Measurements from ENCODE around the gene RXRA.

RXRA gene

GRCh38 chr9:134383148-134383547 lies 56.9 kb downstream of the RXRA start:
- DNase-seq (ENCODE audit: low read depth): no peak

GRCh38 chr9:134384811-134385479 lies 58.7 kb downstream of the RXRA start:
- no peak for DNase-seq (ENCODE audit: low read depth)

- DNase-seq (ENCODE audit: low read depth): no peak
These were observed 59.7 kb downstream of the RXRA start for GRCh38 chr9:134385915-134386314.

GRCh38 chr9:134386951-134387831 lies 60.9 kb downstream of the RXRA start:
- no peak for DNase-seq (ENCODE audit: low read depth)

- no peak for DNase-seq (ENCODE audit: low read depth)
These were observed 62.1 kb downstream of the RXRA start for GRCh38 chr9:134388289-134388808.

GRCh38 chr9:134388976-134389375 lies 62.7 kb downstream of the RXRA start:
- no peak for DNase-seq (ENCODE audit: low read depth)

GRCh38 chr9:134389642-134390041 lies 63.4 kb downstream of the RXRA start:
- no peak for DNase-seq (ENCODE audit: low read depth)

DNA sequence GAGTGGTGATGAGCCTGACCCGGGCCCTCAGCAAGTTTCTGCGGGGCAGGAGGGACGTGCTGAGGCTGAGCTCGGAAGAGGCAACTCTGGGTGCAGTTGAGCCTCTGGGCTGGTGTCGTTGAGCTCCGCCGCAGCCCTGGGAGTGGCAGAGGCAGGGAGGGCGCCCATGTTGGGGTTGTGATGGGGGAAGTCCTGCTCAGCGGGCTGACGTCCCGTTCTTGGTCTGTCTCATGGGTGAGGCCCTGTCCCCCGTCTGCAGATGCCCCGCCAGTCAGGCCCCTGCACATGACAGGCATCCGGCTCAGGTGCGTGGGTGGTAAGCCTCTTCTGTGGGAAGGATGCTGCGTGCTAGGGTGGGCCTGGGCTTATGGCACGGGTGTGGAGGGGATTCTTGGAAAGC lies 64.3 kb downstream of the RXRA start:
- no peak for DNase-seq (ENCODE audit: low read depth)

- DNase-seq (ENCODE audit: low read depth): no peak
These were observed 64.7 kb downstream of the RXRA start for GRCh38 chr9:134390947-134391318.

DNA sequence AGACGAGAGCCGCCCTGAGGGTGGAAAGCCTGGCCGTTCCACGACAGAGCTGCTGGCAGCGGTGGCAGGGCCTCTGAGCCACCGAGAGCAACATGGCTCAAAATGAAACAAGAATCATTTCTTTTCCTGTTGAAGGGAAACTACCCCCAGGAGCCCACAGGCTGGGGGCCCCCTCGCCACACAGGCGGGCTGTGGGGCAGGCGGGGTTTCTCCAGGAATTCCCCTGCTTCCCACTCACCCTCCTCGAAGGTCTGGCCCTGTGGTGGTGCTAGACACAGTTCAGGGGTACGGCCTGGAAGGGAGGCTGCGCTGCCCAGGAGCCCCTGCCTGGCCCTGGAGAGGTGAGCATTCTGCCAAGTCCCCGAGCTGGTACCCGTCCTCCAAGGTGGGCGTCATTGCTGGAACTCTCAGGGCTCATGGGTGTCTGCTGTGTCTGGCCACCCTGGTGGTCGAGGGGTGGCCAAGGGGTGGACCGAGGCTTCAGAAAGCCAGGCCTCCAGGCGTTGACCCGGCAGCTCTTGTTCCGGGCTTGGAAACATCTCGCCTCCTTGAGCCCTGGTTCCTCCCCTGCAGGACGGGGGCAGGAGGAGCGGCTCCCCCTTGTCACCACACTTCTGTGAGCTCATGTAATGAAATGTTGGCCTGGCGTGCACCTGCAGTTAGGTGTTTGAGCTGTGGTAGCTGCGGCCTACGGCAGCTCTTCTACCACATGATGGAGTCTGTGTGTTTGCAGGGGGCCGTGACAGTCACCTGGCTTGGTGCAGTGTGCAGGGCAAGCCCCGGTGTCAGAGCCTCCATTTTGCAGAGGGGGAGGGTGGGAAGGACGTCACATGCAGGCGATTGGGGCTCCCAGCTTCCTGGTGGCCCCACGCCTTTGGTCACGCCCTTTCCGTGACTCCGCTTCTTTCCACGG lies 65.3 kb downstream of the RXRA start:
- no peak for DNase-seq (ENCODE audit: low read depth)

DNA sequence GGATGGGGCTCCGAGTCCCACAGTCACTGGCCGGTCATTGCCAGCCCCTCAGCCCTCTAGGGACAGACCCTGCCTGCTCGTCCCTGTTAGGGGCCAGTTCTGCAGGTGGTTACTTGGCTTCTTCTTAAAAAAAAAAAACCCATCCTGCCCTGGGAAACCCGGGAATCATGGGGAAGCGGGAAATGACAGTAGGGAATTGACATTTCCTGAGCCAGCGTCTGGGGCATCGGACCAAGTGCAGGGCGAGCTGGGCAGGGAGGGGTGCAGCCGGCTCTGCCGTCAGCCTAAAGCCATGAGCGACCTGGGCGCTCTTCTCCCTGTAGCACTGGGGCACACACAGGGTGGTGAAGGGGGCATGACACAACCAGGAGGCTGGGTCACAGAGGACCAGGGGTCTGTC lies 66.6 kb downstream of the RXRA start:
- no peak for DNase-seq (ENCODE audit: low read depth)

DNA sequence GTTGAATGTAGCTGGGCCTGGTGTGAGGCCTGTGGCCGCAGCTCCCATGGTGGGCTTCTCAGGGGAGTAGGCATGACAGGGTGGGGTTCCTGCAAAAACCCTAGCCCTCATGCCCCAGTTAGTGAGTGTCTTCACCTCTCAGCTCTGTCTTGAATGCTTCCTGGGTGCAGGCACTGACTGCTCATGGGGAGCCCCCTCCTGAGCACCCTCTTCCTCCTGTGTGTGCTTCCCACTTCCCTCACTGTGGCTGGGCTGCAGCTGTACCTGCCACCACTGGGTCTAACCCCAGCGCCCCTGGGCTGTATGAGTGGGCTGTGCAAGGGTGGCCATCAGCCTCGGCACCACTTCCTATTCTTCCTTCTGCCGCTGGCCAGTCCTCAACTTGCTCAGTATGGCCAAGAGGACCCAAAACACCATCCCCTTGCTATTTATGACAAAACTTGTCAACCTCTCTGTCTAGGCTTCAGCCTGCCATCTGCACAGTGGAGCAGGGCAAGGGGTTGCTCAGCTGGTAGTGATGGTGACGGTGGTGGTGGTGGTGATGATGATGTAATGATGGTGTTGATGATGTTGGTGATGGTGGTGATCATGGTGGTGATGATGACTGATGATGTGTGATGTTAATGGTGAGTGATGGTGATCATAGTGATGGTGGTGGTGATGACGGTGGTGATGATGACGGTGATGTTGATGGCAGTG lies 67.5 kb downstream of the RXRA start:
- no peak for DNase-seq (ENCODE audit: low read depth)

- DNase-seq (ENCODE audit: low read depth): no peak
These were observed 68.8 kb downstream of the RXRA start for GRCh38 chr9:134395002-134395517.

DNA sequence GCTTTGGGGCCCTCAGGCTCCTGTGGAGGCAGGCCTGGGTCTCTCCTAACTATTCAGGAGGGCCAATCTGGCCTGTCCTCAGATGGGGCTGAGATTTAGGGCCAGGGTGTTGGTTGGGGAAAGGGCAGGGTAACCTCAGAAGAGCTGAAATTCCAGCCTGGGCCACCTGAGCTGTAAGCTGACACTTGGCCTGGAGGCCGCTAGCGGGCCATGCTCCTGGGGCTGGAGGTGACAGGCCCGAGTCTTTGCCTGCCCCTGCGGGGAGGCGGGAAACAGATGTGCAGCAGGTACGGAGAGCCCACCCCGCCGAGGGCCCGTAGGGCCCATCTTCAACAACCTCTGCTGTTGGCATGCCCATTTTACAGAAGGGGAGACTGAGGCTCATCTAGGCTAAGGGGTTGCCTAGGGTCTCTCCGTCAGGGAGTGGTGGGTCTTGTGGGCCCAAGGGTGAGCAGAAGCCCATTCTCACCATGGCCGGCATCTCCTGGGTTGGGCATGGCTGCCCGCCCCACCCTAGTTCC lies 69.5 kb downstream of the RXRA start:
- no peak for DNase-seq (ENCODE audit: low read depth)

DNA sequence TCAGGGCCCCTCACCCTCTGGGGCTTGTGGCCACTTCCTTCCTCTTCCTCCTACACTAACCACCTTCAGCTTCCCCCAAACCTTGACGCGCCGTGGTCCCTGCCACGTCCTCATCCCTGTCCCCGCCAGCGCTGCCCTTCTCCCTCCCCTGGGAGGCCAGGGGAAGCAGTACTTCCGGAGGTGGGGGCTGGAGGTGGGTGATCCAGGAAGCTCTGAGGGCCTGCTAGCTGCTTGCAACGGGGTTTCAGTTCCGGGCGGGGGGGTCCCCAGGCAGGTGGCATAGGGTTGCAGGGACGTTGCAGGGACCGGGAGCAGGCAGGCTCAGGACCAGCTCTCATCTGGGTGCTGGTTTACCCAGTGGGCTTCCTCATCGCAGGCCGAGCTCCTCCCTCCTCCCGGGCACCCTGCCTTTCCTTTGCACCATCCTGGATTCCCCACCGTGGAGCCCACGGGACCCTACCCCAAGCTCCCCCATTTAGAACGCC lies 70.0 kb downstream of the RXRA start:
- no peak for DNase-seq (ENCODE audit: low read depth)

DNA sequence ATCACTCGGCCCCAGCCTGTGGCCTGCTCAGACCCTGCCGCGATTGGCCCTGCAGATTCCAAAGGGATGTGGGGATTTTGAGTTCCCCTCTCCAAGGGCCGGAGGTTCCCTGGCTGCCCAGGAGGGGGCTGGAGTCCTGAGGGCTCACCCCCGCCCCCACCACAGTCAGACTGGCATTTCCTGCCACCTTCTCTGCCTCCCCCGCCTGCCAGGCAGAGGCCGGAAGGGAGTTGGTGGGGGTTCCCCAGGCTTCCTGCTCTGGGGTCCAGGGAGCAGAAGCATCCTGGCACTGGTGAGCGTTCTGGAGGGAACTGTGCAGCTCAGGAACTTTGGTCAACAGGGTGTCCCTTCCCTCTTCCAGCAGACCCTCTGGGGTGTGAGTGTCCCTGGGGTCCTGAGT lies 70.6 kb downstream of the RXRA start:
- DNase-seq (ENCODE audit: low read depth): no peak

DNA sequence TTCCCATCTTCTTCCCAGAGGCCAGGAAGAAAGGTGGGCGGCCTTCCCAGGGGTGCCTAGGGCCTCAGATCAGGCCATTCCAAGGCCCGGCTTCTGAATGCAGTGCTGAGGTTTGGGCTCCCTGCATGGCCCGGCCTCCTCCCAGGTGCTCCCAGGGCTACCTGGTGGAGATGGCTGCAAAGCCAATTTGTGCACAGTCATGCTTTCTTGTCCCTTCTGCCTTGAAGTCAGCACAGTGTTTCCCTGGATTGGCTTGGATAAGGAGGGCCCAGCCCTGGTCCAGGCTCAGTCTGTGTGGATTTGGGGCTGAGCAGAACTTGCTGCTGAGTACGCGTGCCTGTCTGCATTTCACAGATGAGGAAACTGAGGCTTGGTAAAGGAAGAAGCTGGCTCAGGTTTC lies 72.5 kb downstream of the RXRA start:
- no peak for DNase-seq (ENCODE audit: low read depth)

- DNase-seq (ENCODE audit: low read depth): peak; percentile 69
These were observed 73.3 kb downstream of the RXRA start for GRCh38 chr9:134399435-134400056.

DNA sequence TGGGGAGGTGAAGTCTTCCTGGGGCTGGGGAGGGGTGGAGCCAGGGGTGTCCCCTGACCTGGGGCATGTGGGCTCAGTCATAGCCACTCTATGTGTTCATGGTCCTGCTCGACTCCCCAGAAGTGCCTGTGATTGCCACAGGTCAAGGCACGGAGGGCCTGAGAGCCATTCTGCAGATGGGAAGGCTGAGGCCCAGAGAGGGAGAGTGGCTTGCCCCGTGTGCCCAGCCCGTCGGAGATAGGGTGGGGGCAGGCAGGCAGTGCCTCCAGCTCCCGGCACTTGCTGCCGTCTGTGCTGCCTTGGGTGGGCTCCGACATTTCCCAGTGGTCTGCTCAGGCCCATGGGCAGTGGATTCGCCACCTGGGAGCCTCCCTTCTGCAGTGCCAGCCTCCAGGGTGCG lies 74.0 kb downstream of the RXRA start:
- no peak for DNase-seq (ENCODE audit: low read depth)

DNA sequence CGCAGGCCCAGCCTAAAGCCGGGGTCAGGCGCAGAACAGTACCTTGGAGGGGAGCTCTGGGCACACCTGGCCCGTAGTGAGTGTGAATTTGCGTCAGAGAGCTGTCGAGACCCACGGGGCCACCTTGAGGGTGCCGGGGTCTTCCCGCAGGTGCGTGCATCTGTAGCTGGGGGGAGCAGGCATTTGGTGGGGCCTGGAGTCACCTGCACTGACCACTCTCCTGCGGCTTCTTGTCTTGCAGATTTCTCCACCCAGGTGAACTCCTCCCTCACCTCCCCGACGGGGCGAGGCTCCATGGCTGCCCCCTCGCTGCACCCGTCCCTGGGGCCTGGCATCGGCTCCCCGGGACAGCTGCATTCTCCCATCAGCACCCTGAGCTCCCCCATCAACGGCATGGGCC lies 75.1 kb downstream of the RXRA start:
- no peak for DNase-seq (ENCODE audit: low read depth)

- DNase-seq (ENCODE audit: low read depth): no peak
These were observed 75.9 kb downstream of the RXRA start for GRCh38 chr9:134402182-134402581.
